ENCODE measurements around the gene TUBGCP6.

The TUBGCP6 gene

GRCh38 chr22:50255607-50256006, 10.8 kb upstream of the TUBGCP6 start:
- H3K27ac ChIP-seq, result no peak overlapping the region
- H3K36me3 ChIP-seq, result peaks cover 58% of the 10 kb centered on the region
- DNase-seq, result no peak
- H3K4me3 ChIP-seq (ENCODE audit: low read depth, low read length), result no peak overlapping the region
- no peaks in the 10 kb centered on the region for H3K9me3 ChIP-seq (ENCODE audit: severe bottlenecking)
- H3K27me3 ChIP-seq (ENCODE audit: insufficient read depth, low read depth, severe bottlenecking), result no peaks in the 10 kb centered on the region
- TF ChIP-seq CTCF (IDR thresholded peaks at IDR 0.05; ENCODE audit: low read depth, low read length), result no peak

- peaks cover 58% of the 10 kb centered on the region for H3K36me3 ChIP-seq
- H3K27ac ChIP-seq, result no peak overlapping the region
- H3K9me3 ChIP-seq (ENCODE audit: severe bottlenecking), result no peaks in the 10 kb centered on the region
- DNase-seq, result no peak
- H3K27me3 ChIP-seq (ENCODE audit: insufficient read depth, low read depth, severe bottlenecking), result no peaks in the 10 kb centered on the region
- H3K4me3 ChIP-seq (ENCODE audit: low read depth, low read length), result no peak overlapping the region
- TF ChIP-seq CTCF (IDR thresholded peaks at IDR 0.05; ENCODE audit: low read depth, low read length), result no peak
These were observed 10.3 kb upstream of the TUBGCP6 start for GRCh38 chr22:50255099-50255498.

GRCh38 chr22:50253941-50254340, 9.1 kb upstream of the TUBGCP6 start:
- no peak for TF ChIP-seq CTCF (IDR thresholded peaks at IDR 0.05; ENCODE audit: low read depth, low read length)
- Histone ChIP-seq H3K9me3 (ENCODE audit: severe bottlenecking) (no peaks in the 10 kb centered on the region), H3K27ac (no peak overlapping the region), H3K36me3 (peaks cover 51% of the 10 kb centered on the region), H3K4me3 (ENCODE audit: low read depth, low read length) (no peak overlapping the region), H3K27me3 (ENCODE audit: insufficient read depth, low read depth, severe bottlenecking) (no peaks in the 10 kb centered on the region)
- DNase-seq, result no peak

- H3K4me3 ChIP-seq (ENCODE audit: low read depth, low read length), result no peak overlapping the region
- no peaks in the 10 kb centered on the region for H3K27me3 ChIP-seq (ENCODE audit: insufficient read depth, low read depth, severe bottlenecking)
- TF ChIP-seq CTCF (IDR thresholded peaks at IDR 0.05; ENCODE audit: low read depth, low read length), result no peak
- no peak overlapping the region for H3K27ac ChIP-seq
- H3K36me3 ChIP-seq, result peaks cover 49% of the 10 kb centered on the region
- DNase-seq, result no peak
- H3K9me3 ChIP-seq (ENCODE audit: severe bottlenecking), result no peaks in the 10 kb centered on the region
These were observed 8.5 kb upstream of the TUBGCP6 start for GRCh38 chr22:50253046-50253915.

- DNase-seq, result peak; percentile 75
- Histone ChIP-seq H3K36me3 (peaks cover 51% of the 10 kb centered on the region), H3K27ac (no peak overlapping the region; the same call in 1 of the 2 replicates), H3K9me3 (ENCODE audit: severe bottlenecking) (no peaks in the 10 kb centered on the region), H3K27me3 (ENCODE audit: insufficient read depth, low read depth, severe bottlenecking) (no peaks in the 10 kb centered on the region), H3K4me3 (ENCODE audit: low read depth, low read length) (no peak overlapping the region)
- TF ChIP-seq CTCF (IDR thresholded peaks at IDR 0.05; ENCODE audit: low read depth, low read length), result peak; percentile 71
These were observed 7.5 kb upstream of the TUBGCP6 start for GRCh38 chr22:50252082-50253045.

Measured in WERI-Rb-1 (cell line).